Measurements from ENCODE around the gene TRPM2. TPM values are rescaled to one million over a fixed set of nuclear protein-coding genes. Genes with fewer than 3 reads are reported as not detected.

TRPM2 gene
- total and polyA plus RNA-seq, 2 of the 4 experiments (the other 2 are of a cell fraction) = not detected

DNA sequence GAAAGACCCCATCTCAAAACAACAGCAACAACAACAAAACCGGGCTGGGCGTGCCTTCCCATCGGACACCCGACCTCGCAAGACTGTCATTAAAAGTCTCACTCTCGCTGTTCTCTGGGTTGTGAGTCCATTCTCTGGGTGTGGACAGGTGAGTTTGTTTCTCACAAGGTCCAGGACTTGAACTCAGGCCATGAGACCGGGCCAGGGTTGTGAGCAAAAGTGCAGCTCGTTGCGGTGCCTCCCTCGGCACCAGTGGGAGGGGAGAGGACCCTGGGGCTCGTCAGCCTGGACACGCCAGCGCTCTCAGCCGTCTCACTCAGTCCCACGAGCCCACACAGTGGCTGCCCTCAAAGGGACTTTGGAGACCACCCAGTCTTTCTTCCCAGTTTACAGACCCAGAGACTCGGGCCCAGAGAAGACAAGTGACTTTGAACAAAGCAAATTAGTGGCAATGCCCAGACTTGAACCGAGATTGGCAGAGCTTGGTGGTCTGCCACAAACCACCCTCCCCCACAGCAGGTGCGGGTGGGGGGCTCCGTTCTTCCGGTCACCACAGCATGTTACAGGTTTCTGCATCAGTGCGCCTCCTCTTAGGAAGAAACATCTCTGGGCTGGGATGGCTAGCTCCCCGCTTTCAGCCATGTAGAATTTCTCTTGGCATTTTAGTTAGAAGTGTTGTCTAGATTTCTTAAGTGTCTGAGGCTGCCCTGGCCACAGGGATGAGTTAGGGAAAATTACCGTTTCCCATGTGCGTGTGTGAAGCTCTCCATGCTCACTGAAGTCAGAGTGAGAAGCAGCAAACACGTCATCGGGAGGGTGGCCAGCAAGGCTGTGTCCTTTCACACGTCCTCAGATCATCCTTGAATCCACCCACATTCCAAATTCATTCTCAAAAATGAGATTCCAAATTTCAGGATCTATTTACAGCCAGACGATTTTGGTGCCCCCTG lies 130.1 kb downstream of the TRPM2 start:
- CTCF ChIA-PET = interaction anchor here (0.6 kb wide), 1 partner anchor 12 kb away, joined by 3 read pairs; no protein-coding TSS in a partner anchor

More for the DNA sequence above, 130.1 kb downstream of the TRPM2 start:
- Histone ChIP-seq H3K79me1 (ENCODE audit: low read depth in 1 of 2, low read length in 2 of 2) (no peaks in the 10 kb centered on the region), H3K9ac (ENCODE audit: low read depth, low read length) (no peak overlapping the region), H2AK5ac (ENCODE audit: low read depth, low read length) (no peak overlapping the region), H3K4ac (ENCODE audit: low read depth, low read length) (no peak overlapping the region), H4K8ac (ENCODE audit: low read depth in 2 of 2, low read length in 2 of 2) (no peak overlapping the region), H2BK5ac (ENCODE audit: low read depth, low read length, poor library complexity, severe bottlenecking) (no peak overlapping the region), H2BK120ac (ENCODE audit: low read depth, low read length) (no peak overlapping the region), H3K18ac (ENCODE audit: low read depth, low read length) (no peak overlapping the region), H3K27ac (ENCODE audit: insufficient read depth, low read length) (no peak overlapping the region), H3K56ac (ENCODE audit: extremely low read depth, insufficient read depth, low read length) (no peak overlapping the region), H3K36me3 (ENCODE audit: control insufficient read depth, insufficient read depth, low read length) (no peaks in the 10 kb centered on the region), H4K5ac (ENCODE audit: low read depth, low read length) (no peak overlapping the region), H3K4me2 (ENCODE audit: low read depth, low read length) (no peak overlapping the region), H3K14ac (replicated peaks; ENCODE audit: low read depth, low read length) (no peak overlapping the region), H4K20me1 (ENCODE audit: insufficient read depth, low read length) (no peaks in the 10 kb centered on the region), H3K9me3 (ENCODE audit: control insufficient read depth, insufficient read depth, low read length) (no peaks in the 10 kb centered on the region), H2AFZ (replicated peaks; ENCODE audit: low read length, poor library complexity) (no peak overlapping the region), H3K4me1 (ENCODE audit: control insufficient read depth, insufficient read depth, low read length) (no peaks in the 10 kb centered on the region), H3K27me3 (ENCODE audit: control insufficient read depth, insufficient read depth, low read length) (peaks cover 8% of the 10 kb centered on the region), H2BK20ac (ENCODE audit: low read depth, low read length) (no peak overlapping the region), H3K23ac (ENCODE audit: low read depth, low read length) (no peak overlapping the region), H3K4me3 (ENCODE audit: insufficient read depth, low read depth, low read length) (no peak overlapping the region), H4K91ac (ENCODE audit: insufficient read depth, low read depth, low read length) (no peak overlapping the region), H2BK15ac (ENCODE audit: low read depth, low read length) (no peak overlapping the region), H3K9me1 (ENCODE audit: insufficient read depth, low read length) (no peaks in the 10 kb centered on the region), H2AK9ac (replicated peaks; ENCODE audit: low read depth, low read length, poor library complexity) (no peak overlapping the region)
- no TSS peak for BruUV-seq (replicated peaks)
- TF ChIP-seq FOS (IDR thresholded peaks at IDR 0.05; ENCODE audit: low read depth, low read length) = no peak
- no peak for TF ChIP-seq NFE2L2 (IDR thresholded peaks at IDR 0.05; ENCODE audit: low read depth, low read length)
- no peak for TF ChIP-seq MAZ (IDR thresholded peaks at IDR 0.05; ENCODE audit: borderline replicate concordance, low read depth, low read length)
- no peak for TF ChIP-seq ELK1 (IDR thresholded peaks at IDR 0.05; ENCODE audit: borderline replicate concordance, low read depth, low read length)
- TF ChIP-seq, protein P1, sequence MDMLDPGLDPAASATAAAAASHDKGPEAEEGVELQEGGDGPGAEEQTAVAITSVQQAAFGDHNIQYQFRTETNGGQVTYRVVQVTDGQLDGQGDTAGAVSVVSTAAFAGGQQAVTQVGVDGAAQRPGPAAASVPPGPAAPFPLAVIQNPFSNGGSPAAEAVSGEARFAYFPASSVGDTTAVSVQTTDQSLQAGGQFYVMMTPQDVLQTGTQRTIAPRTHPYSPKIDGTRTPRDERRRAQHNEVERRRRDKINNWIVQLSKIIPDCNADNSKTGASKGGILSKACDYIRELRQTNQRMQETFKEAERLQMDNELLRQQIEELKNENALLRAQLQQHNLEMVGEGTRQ (IDR thresholded peaks at IDR 0.05; ENCODE audit: low read depth, low read length) = no peak
- no peak for TF ChIP-seq POLR2A (IDR thresholded peaks at IDR 0.05; ENCODE audit: low read depth, low read length)
- no peak for TF ChIP-seq RAD21 (IDR thresholded peaks at IDR 0.05; ENCODE audit: low read length)
- TF ChIP-seq MAFK (IDR thresholded peaks at IDR 0.05; ENCODE audit: low read depth, low read length) = no peak
- TF ChIP-seq CHD1 (IDR thresholded peaks at IDR 0.05; ENCODE audit: low read depth, low read length) = no peak
- TF ChIP-seq BHLHE40 (IDR thresholded peaks at IDR 0.05; ENCODE audit: low read depth, low read length) = no peak
- no peak for TF ChIP-seq RCOR1 (IDR thresholded peaks at IDR 0.05; ENCODE audit: insufficient replicate concordance, low read length)
- TF ChIP-seq, protein P2, sequence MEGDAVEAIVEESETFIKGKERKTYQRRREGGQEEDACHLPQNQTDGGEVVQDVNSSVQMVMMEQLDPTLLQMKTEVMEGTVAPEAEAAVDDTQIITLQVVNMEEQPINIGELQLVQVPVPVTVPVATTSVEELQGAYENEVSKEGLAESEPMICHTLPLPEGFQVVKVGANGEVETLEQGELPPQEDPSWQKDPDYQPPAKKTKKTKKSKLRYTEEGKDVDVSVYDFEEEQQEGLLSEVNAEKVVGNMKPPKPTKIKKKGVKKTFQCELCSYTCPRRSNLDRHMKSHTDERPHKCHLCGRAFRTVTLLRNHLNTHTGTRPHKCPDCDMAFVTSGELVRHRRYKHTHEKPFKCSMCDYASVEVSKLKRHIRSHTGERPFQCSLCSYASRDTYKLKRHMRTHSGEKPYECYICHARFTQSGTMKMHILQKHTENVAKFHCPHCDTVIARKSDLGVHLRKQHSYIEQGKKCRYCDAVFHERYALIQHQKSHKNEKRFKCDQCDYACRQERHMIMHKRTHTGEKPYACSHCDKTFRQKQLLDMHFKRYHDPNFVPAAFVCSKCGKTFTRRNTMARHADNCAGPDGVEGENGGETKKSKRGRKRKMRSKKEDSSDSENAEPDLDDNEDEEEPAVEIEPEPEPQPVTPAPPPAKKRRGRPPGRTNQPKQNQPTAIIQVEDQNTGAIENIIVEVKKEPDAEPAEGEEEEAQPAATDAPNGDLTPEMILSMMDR (conservative IDR thresholded peaks at IDR 0.05; ENCODE audit: low read depth, low read length) = no peak
- no peak for TF ChIP-seq RFX5 (IDR thresholded peaks at IDR 0.05; ENCODE audit: low read depth, low read length)
- no peak for TF ChIP-seq SMC3 (IDR thresholded peaks at IDR 0.05; ENCODE audit: low read depth, low read length)
- WGBS, 2 experiments (ENCODE audit: extremely low coverage in 2 of 2, insufficient read length in 1 of 2) = 45% methylated on average over 8 of the region's 28 CpGs; no CpG with 5 or more reads in 1 of the 2 experiments
- dilution Hi-C loops (cut with HindIII; ENCODE audit: low sequenced_read_pairs, unreplicated experiment) = no loop called here
- intact Hi-C loops (cut with micrococcal nuclease) = loop anchor here (10.0 kb wide), 1 partner anchor 149 kb away; the partner anchor contains the start of gene CFAP410
- ATAC-seq (ENCODE audit: low read depth) = no peak
- POLR2A ChIA-PET (ENCODE audit: unreplicated experiment) = no interaction called here
- DNase-seq = peak; percentile 6
- in situ Hi-C loops (cut with MboI; ENCODE audit: low sequenced_read_pairs) = no loop called here

Measured in IMR-90 (cell line).